Activated naive CD8-positive, alpha-beta T cell treated with anti-CD3 and anti-CD28 coated beads, Interleukin-2, amount 50 U/mL, for 24 hours (primary cell): ENCODE measurements around the gene NR5A1.

Experiments used
- ATAC-seq: fragments of 150-1000 bp; cut with Tn5 transposase; one replicate; pipeline ENCODE4 v1.10.0; 2021
- DNase-seq: peaks from one replicate; pipeline ENCODE4 v3.0.0; 2021
- H3K27ac Mint-ChIP-seq: one replicate; pipeline ENCODE4 v1.8.0; 2021; ENCODE audit warnings: mild to moderate bottlenecking, mixed read lengths
- H3K27me3 Mint-ChIP-seq: one replicate; pipeline ENCODE4 v1.8.0; 2021; ENCODE audit warnings: mixed read lengths
- H3K36me3 Mint-ChIP-seq: one replicate; pipeline ENCODE4 v1.8.0; 2021; ENCODE audit warnings: low read depth, mixed read lengths
- H3K4me1 Mint-ChIP-seq: one replicate; pipeline ENCODE4 v1.8.0; 2021; ENCODE audit warnings: mixed read lengths
- H3K4me3 Mint-ChIP-seq: one replicate; pipeline ENCODE4 v1.8.0; 2021; ENCODE audit warnings: mild to moderate bottlenecking, moderate library complexity, mixed read lengths
- H3K9me3 Mint-ChIP-seq: one replicate; pipeline ENCODE4 v1.8.0; 2021; ENCODE audit warnings: mixed read lengths

Gene NR5A1

DNA sequence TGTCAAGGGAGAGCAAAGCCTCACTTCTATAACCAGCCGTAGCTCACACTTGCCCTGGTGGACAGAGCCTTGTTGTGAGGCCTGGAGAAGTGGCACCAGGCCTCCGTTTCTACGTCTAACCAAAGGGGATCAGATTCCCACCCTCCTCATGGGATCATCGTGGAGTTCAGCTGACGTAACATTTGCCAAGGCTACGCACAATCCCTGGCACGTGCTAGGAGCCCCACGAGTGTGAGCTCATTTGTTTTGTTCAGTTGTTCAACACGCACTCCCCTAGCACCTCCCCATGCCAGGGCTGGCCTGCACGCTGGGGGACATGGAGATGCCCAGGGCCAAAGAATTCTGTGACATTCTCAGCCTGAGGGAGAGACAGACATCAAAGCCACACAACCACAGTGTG lies 33.9 kb downstream of the NR5A1 start:
- Mint-ChIP-seq H3K36me3 (no peaks in the 10 kb centered on the region), H3K27ac (no peak overlapping the region), H3K4me1 (no peaks in the 10 kb centered on the region), H3K9me3 (no peaks in the 10 kb centered on the region), H3K27me3 (peaks cover 15% of the 10 kb centered on the region), H3K4me3 (no peak overlapping the region)
- no peak for ATAC-seq
- DNase-seq: no peak

DNA sequence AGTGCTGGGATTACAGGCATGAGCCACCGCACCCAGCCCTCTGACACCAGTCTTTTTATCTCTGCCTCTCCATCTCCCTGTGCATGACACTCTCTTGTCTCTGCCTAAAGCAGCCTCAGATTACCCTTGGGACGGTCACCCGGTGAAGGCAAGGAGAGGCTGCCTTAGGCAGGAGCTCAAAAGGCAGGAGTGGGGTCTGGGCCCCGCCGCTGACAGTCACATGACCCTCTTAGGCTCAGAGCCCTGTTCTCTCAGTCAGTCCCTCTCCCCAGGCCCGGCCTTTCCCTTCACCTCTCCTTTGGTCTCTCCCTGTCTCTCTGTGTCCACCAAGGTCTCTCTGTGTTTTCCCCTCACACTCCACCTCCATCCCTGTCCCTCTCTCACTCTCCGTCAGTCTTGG lies 34.4 kb downstream of the NR5A1 start:
- H3K36me3 Mint-ChIP-seq: no peaks in the 10 kb centered on the region
- H3K4me3 Mint-ChIP-seq: no peak overlapping the region
- H3K4me1 Mint-ChIP-seq: no peaks in the 10 kb centered on the region
- ATAC-seq (no peak), DNase-seq (no peak)
- H3K27me3 Mint-ChIP-seq: peaks cover 13% of the 10 kb centered on the region
- H3K9me3 Mint-ChIP-seq: no peaks in the 10 kb centered on the region
- H3K27ac Mint-ChIP-seq: no peak overlapping the region

DNA sequence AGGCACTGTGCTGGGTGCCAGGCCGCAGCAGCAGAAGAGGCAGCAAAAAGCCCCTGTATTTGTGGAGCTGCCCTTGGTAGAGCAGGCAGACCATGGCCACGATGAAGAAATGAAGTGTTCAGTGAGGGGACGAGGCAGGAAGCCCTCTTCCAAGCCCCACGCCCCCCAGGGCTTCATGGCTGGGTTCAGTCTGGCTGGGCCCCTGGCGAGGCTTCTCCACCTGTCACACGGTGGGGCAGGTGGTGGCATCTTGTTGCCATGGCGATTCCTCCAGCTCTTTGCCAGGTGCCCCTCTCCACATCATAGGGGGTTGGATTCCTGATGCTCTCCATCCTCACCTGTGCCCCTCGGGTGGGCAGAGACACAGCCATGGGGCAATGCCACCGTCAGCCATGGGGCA lies 35.4 kb downstream of the NR5A1 start:
- no peak for ATAC-seq

GRCh38 chr9:124470726-124471125 lies 36.5 kb downstream of the NR5A1 start:
- no peaks in the 10 kb centered on the region for H3K4me1 Mint-ChIP-seq
- H3K27ac Mint-ChIP-seq: no peak overlapping the region
- no peak overlapping the region for H3K4me3 Mint-ChIP-seq
- DNase-seq: no peak
- ATAC-seq: no peak
- H3K9me3 Mint-ChIP-seq: no peaks in the 10 kb centered on the region
- H3K27me3 Mint-ChIP-seq: peaks cover 7% of the 10 kb centered on the region
- no peaks in the 10 kb centered on the region for H3K36me3 Mint-ChIP-seq

More for the DNA sequence above, 35.4 kb downstream of the NR5A1 start:
- Mint-ChIP-seq H3K4me1 (no peaks in the 10 kb centered on the region), H3K4me3 (no peak overlapping the region), H3K9me3 (no peaks in the 10 kb centered on the region), H3K27me3 (peaks cover 10% of the 10 kb centered on the region), H3K27ac (no peak overlapping the region), H3K36me3 (no peaks in the 10 kb centered on the region)
- no peak for DNase-seq

GRCh38 chr9:124470306-124470705 lies 36.9 kb downstream of the NR5A1 start:
- no peak overlapping the region for H3K27ac Mint-ChIP-seq
- no peaks in the 10 kb centered on the region for H3K36me3 Mint-ChIP-seq
- ATAC-seq: no peak

DNA sequence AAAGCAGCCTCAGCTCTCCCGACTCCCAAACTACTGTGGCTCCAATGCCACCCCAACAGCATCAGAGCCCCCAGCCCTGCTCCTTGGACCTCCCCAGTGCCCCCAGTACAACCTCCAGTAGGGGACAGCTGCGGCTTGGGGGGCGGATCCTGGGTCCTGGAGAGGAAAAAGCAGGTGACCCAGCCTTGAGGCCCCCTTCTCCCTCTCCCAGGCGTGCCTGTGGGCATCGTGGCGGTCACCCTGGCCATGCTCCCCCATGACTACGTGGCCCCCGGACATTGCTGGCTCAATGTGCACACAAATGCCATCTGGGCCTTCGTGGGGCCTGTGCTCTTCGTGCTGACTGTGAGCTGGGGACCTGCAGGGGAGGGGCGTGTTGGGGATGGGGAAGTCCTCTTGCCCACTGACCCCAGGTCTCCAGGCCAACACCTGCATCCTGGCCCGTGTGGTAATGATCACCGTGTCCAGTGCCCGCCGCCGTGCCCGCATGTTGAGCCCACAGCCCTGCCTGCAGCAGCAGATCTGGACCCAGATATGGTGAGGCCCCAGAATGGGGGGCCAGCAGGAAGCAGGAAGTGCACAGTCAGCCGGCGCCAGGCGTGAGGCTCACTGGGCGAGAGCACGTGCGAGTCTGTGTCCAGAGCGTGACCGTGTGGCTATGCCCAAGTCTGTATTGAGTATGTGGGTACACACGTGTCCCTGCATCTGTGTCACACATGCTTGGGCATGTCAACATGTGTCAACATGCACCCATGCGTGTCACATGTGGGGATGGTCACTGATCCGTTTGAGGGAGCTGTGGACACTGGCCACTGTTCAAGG lies 38.0 kb downstream of the NR5A1 start:
- Mint-ChIP-seq H3K27me3 (peaks cover 9% of the 10 kb centered on the region), H3K27ac (no peak overlapping the region)
- DNase-seq: no peak

More at GRCh38 chr9:124470306-124470705, 36.9 kb downstream of the NR5A1 start:
- Mint-ChIP-seq H3K4me3 (no peak overlapping the region), H3K4me1 (no peaks in the 10 kb centered on the region), H3K27me3 (peaks cover 7% of the 10 kb centered on the region), H3K9me3 (no peaks in the 10 kb centered on the region)
- DNase-seq: no peak

DNA sequence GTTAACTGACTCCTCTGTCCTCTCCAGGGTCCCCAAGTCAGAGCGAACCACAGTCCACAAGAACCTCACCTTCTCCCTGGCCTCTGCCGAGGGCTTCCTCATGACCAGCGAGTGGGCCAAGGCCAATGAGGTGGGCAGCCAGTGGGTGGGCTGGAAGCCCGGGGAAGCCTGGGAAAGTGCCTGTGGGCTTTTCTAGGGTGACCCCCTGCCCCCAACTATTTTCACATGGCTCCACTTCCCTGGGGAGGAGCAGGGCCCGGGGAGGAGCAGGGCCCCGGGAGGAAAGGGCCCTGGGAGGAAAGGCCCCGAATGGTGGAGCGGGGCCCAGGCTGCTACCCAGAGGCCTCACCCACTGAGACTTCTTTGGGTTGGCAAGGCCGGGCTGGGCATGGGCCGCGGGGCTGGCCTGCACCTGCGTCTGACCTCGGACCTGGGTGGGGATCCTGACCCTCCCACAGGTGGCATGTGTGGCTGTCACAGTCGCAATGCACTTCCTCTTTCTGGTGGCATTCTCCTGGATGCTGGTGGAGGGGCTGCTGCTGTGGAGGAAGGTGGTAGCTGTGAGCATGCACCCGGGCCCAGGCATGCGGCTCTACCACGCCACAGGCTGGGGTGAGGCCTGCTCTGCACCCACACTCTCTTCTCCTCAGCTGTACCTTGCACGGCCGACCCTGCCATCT lies 39.0 kb downstream of the NR5A1 start:
- Mint-ChIP-seq H3K36me3 (no peaks in the 10 kb centered on the region), H3K4me1 (no peaks in the 10 kb centered on the region), H3K27me3 (peaks cover 4% of the 10 kb centered on the region), H3K27ac (no peak overlapping the region), H3K9me3 (no peaks in the 10 kb centered on the region), H3K4me3 (no peak overlapping the region)
- ATAC-seq (no peak), DNase-seq (no peak)

More for the DNA sequence above, 38.0 kb downstream of the NR5A1 start:
- Mint-ChIP-seq H3K36me3 (no peaks in the 10 kb centered on the region), H3K4me1 (no peaks in the 10 kb centered on the region), H3K9me3 (no peaks in the 10 kb centered on the region), H3K4me3 (no peak overlapping the region)
- ATAC-seq: no peak

DNA sequence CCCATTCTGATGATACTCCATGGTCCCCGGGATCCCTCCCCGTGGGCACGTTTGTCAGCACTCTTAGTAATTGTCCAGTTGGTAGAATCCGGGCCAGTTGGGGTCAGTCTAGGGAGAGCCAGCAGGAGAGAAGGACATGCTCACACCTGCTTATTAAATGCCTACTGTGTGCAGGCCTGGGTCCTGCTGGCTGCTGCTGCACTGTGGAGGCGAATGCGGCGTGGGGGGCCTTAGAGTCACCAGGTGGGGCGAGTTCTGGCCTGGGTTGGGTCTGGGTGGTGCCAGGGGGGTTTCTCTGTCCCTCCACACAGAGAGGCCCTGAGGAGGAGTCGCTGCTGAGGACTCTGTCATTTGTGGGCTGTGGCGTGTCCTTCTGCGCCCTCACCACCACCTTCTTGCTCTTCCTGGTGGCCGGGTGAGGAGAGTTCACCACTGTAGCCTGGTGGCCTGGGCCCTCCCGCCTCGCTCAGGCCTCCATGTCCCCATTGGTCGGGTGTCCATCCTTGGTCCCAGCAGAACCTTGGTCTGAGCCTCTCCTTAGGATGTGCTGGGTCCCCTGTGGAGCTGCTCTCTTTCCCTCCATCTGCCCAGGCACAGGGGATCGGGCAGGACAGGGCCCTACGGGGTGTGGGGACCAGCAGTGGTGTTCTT lies 39.7 kb downstream of the NR5A1 start:
- Mint-ChIP-seq H3K36me3 (no peaks in the 10 kb centered on the region), H3K27ac (no peak overlapping the region), H3K27me3 (peaks cover 3% of the 10 kb centered on the region), H3K4me1 (no peaks in the 10 kb centered on the region), H3K9me3 (no peaks in the 10 kb centered on the region), H3K4me3 (no peak overlapping the region)
- no peak for ATAC-seq
- DNase-seq: no peak

- H3K4me3 Mint-ChIP-seq: no peak overlapping the region
- H3K9me3 Mint-ChIP-seq: no peaks in the 10 kb centered on the region
- ATAC-seq: no peak
- peaks cover 3% of the 10 kb centered on the region for H3K27me3 Mint-ChIP-seq
- H3K36me3 Mint-ChIP-seq: no peaks in the 10 kb centered on the region
- no peak overlapping the region for H3K27ac Mint-ChIP-seq
- H3K4me1 Mint-ChIP-seq: no peaks in the 10 kb centered on the region
- no peak for DNase-seq
These were observed 41.5 kb downstream of the NR5A1 start for GRCh38 chr9:124465736-124466135.

GRCh38 chr9:124462739-124463138 lies 44.5 kb downstream of the NR5A1 start:
- DNase-seq (no peak), ATAC-seq (no peak)
- Mint-ChIP-seq H3K9me3 (no peaks in the 10 kb centered on the region), H3K27me3 (peaks cover 3% of the 10 kb centered on the region), H3K36me3 (no peaks in the 10 kb centered on the region), H3K4me1 (no peaks in the 10 kb centered on the region), H3K27ac (no peak overlapping the region), H3K4me3 (no peak overlapping the region)

DNA sequence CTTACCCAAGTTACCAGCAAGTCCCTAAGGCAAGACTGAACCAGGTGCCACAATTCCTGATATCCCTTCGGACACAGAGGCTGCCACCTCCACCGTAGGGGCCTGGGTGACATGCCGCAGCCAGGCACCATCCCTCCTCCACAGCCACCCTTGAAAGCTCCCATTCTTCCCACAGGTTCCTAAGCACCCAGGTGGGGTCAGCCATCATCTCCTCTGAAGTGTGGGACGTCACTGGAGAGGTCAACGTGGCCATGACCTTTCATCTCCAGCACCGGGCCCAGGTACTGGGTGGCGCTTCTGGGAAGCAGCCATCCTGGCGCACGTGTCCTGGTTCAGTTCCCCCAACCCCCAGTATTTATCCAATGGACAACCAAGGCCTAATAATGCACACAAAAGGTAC lies 48.8 kb downstream of the NR5A1 start:
- DNase-seq (no peak), ATAC-seq (no peak)
- Mint-ChIP-seq H3K27ac (no peak overlapping the region), H3K9me3 (no peaks in the 10 kb centered on the region), H3K4me3 (no peak overlapping the region), H3K4me1 (no peaks in the 10 kb centered on the region), H3K36me3 (no peaks in the 10 kb centered on the region), H3K27me3 (peaks cover 4% of the 10 kb centered on the region)

DNA sequence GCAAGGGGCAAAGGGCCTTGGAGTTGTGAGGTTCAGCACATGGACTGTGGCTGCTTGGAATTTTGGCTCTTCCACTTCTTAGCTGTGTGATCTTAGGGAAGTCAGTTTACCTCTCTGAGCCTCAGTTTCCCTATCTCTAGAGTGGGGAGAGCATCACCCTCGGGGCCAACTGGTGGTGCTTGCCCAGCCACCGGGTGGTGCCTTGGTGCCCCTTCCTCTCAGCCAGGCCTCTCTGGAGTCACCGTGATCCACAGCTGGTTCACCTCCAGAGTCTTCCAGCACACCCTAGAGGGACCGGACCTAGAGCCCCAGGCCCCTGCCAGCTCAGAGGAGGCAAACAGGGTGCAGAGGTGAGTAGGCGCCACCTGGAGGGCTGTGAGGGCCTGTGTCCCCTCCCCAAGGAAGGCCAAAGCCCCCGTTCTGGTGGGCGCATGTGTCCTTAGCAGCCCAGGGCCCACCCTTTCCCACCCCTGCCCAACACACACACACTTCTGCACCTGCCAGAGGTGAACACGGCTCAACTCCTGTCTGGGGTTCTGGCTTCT lies 49.2 kb downstream of the NR5A1 start:
- Mint-ChIP-seq H3K36me3 (no peaks in the 10 kb centered on the region), H3K4me1 (no peaks in the 10 kb centered on the region), H3K27ac (no peak overlapping the region), H3K4me3 (no peak overlapping the region), H3K27me3 (peaks cover 4% of the 10 kb centered on the region), H3K9me3 (no peaks in the 10 kb centered on the region)
- ATAC-seq: no peak
- no peak for DNase-seq

- no peak overlapping the region for H3K4me3 Mint-ChIP-seq
- no peak for ATAC-seq
- no peaks in the 10 kb centered on the region for H3K4me1 Mint-ChIP-seq
- H3K36me3 Mint-ChIP-seq: no peaks in the 10 kb centered on the region
- peaks cover 10% of the 10 kb centered on the region for H3K27me3 Mint-ChIP-seq
- no peak for DNase-seq
- H3K9me3 Mint-ChIP-seq: no peaks in the 10 kb centered on the region
- no peak overlapping the region for H3K27ac Mint-ChIP-seq
These were observed 49.9 kb downstream of the NR5A1 start for GRCh38 chr9:124457079-124457886.
